HepG2 (cell line): ENCODE results near the gene ANKLE1. TPM values are rescaled to one million over a fixed set of nuclear protein-coding genes. Genes with fewer than 3 reads are reported as not detected.

ENCODE experiments used
- AKNA ChIP-seq: sonication (generic); formaldehyde crosslinking; IDR thresholded peaks from 2 replicates; pipeline ENCODE4 v1.4.0; 2020; ENCODE audit warnings: missing genetic modification reagents, borderline replicate concordance
- ARNT ChIP-seq: fragments of 450-650 bp; IDR thresholded peaks from 2 replicates; pipeline ENCODE4 v1.6.1; 2017
- CERS6 ChIP-seq: sonication (generic); formaldehyde crosslinking; IDR thresholded peaks from 2 replicates; pipeline ENCODE4 v1.5.0; 2020; ENCODE audit warnings: missing genetic modification reagents
- CREBL2 ChIP-seq: sonication (generic); formaldehyde crosslinking; IDR thresholded peaks from 2 replicates; pipeline ENCODE4 v1.8.1; 2023; ENCODE audit warnings: missing genetic modification reagents, mild to moderate bottlenecking, borderline replicate concordance
- GPBP1L1 ChIP-seq: sonication (generic); formaldehyde crosslinking; IDR thresholded peaks from 2 replicates; pipeline ENCODE4 v1.5.0; 2020; ENCODE audit warnings: mild to moderate bottlenecking, missing genetic modification reagents
- IRF1 ChIP-seq: sonication (generic); formaldehyde crosslinking; IDR thresholded peaks from 2 replicates; pipeline ENCODE4 v1.4.0; 2020; ENCODE audit warnings: low read depth, mild to moderate bottlenecking, missing genetic modification reagents
- MAZ ChIP-seq, 2 experiments: sonication (generic) in 1 of 2; formaldehyde crosslinking in 1 of 2; IDR thresholded peaks; 2 replicates each; pipeline versions ENCODE4 v1.5.0 to v1.6.1; 2012 to 2020; ENCODE audit warnings: low read depth in 2 of 2, mild to moderate bottlenecking in 2 of 2, borderline replicate concordance in 1 of 2, improper control_type of control experiment in 1 of 2, low read length in 1 of 2, missing genetic modification reagents in 1 of 2, moderate library complexity in 1 of 2
- RNF219 ChIP-seq: sonication (generic); formaldehyde crosslinking; IDR thresholded peaks from 2 replicates; pipeline ENCODE4 v1.5.0; 2020; ENCODE audit warnings: mild to moderate bottlenecking, missing genetic modification reagents
- SMYD3 ChIP-seq: sonication (generic); formaldehyde crosslinking; IDR thresholded peaks from 2 replicates; pipeline ENCODE4 v1.8.1; 2023; ENCODE audit warnings: mild to moderate bottlenecking, missing genetic modification reagents
- SP5 ChIP-seq: IDR thresholded peaks from 2 replicates; pipeline ENCODE4 v1.6.1; 2016; ENCODE audit warnings: low read depth, borderline replicate concordance
- TBL1XR1 ChIP-seq: fragments of 150-350 bp; IDR thresholded peaks from 2 replicates; pipeline ENCODE4 v1.6.1; 2014; ENCODE audit warnings: borderline replicate concordance, low read length; ENCODE audit not compliant: partially characterized antibody
- TCF7L2 ChIP-seq: IDR thresholded peaks from 2 replicates; pipeline ENCODE4 v1.6.1; 2011; ENCODE audit warnings: mild to moderate bottlenecking, low read depth, low read length, moderate library complexity
- ZNF253 ChIP-seq: sonication (generic); formaldehyde crosslinking; IDR thresholded peaks from 2 replicates; pipeline ENCODE4 v1.8.0; 2022; ENCODE audit warnings: mild to moderate bottlenecking, missing genetic modification reagents, borderline replicate concordance
- ZNF282 ChIP-seq: fragments of 450-650 bp; IDR thresholded peaks from 2 replicates; pipeline ENCODE4 v1.6.1; 2018; ENCODE audit not compliant: partially characterized antibody
- ZNF597 ChIP-seq: sonication (generic); formaldehyde crosslinking; IDR thresholded peaks from 2 replicates; pipeline ENCODE4 v1.5.0; 2020; ENCODE audit warnings: missing genetic modification reagents
- ZNF790 ChIP-seq: sonication (generic); formaldehyde crosslinking; IDR thresholded peaks from 2 replicates; pipeline ENCODE4 v1.8.0; 2022; ENCODE audit warnings: missing genetic modification reagents, mild to moderate bottlenecking, borderline replicate concordance
- polyA plus RNA-seq, 8 experiments: library from polyadenylated mRNA; depleted of rRNA in 3 of 8; stranded (reverse) in 7 of 8; unstranded in 1 of 8; fragments of >200 nt; fragmentation: Illumina TruSeq in 4 of 8; extraction: Trizol in 4 of 8; gene quantifications; 2 replicates each; pipeline versions ENCODE4 v1.2.1 to v1.2.3, GENCODE V29; 2011 to 2016; ENCODE audit warnings: low read depth in 4 of 8, missing spikeins in 1 of 8, mixed read lengths in 1 of 8; ENCODE audit not compliant: insufficient read depth in 1 of 8
- total RNA-seq, 5 experiments: library from RNA; depleted of rRNA; stranded (reverse); fragments of >200 nt; fragmentation: Illumina TruSeq; extraction: Trizol; gene quantifications; 2 replicates each; pipeline ENCODE4 v1.2.3, GENCODE V29; 2016; ENCODE audit warnings: low read depth in 1 of 5

The ANKLE1 gene
- total and polyA plus RNA-seq, 2 of the 13 experiments (the other 11 are each of a cell fraction or from before 2014, with no cell fraction given), result 0.69 to 1.5 TPM

- TF ChIP-seq AKNA (CRISPR knock-in tag) (no peak), RNF219 (CRISPR knock-in tag) (no peak), MAZ (IDR thresholded peaks at IDR 0.05; ENCODE audit: borderline replicate concordance, low read depth, low read length) (no peak; the same call in 1 of the 2 replicates), MAZ (CRISPR knock-in tag; IDR thresholded peaks at IDR 0.05; ENCODE audit: low read depth) (0 out of 2 replicates have a peak, but pooled peaks have one; percentile 20), ZNF253 (no peak), CERS6 (CRISPR knock-in tag) (no peak), CREBL2 (CRISPR knock-in tag) (no peak), ARNT (no peak), SMYD3 (CRISPR knock-in tag) (no peak), ZNF597 (CRISPR knock-in tag) (no peak), TCF7L2 (no peak), GPBP1L1 (CRISPR knock-in tag) (no peak), ZNF790 (no peak), IRF1 (CRISPR knock-in tag) (no peak), ZNF282 (no peak), SP5 (CRISPR knock-in tag) (peak; percentile 58), TBL1XR1 (peak; percentile 80)
Observed at GRCh38 chr19:17243830-17244617, 37.7 kb upstream of the ANKLE1 start (continued).
